Liver (tissue), 9 donors: ENCODE measurements around the gene ZMAT5. TPM values are rescaled to one million over a fixed set of nuclear protein-coding genes. Genes with fewer than 3 reads are reported as not detected.

Experiments used
- DNase-seq: peaks from one replicate; pipeline ENCODE4 v3.0.0-alpha.2; 2017; ENCODE audit warnings: low spot score
- H3K27ac ChIP-seq, 2 donors: one replicate each; pipeline ENCODE4 v1.7.0; 2013; ENCODE audit warnings: inconsistent platforms in 2 of 2, low read length in 2 of 2, control low read depth in 1 of 2, low read depth in 1 of 2, mild to moderate bottlenecking in 1 of 2
- H3K27me3 ChIP-seq, 4 donors: one replicate each; pipeline versions ENCODE4 v1.6.1 to v1.7.0; 2013; ENCODE audit warnings: low read length in 3 of 4, inconsistent platforms in 1 of 4, mild to moderate bottlenecking in 1 of 4, moderate library complexity in 1 of 4; ENCODE audit not compliant: control insufficient read depth in 4 of 4, insufficient read depth in 4 of 4
- H3K36me3 ChIP-seq, 4 donors: one replicate each; pipeline versions ENCODE4 v1.6.1 to v1.7.0; 2013; ENCODE audit warnings: low read length in 3 of 4, mild to moderate bottlenecking in 3 of 4, low read depth in 1 of 4, moderate library complexity in 1 of 4; ENCODE audit not compliant: control insufficient read depth in 4 of 4, insufficient read depth in 3 of 4
- H3K4me1 ChIP-seq, 4 donors: one replicate each; pipeline versions ENCODE4 v1.6.1 to v1.7.0; 2013; ENCODE audit warnings: low read length in 3 of 4, mild to moderate bottlenecking in 3 of 4, moderate library complexity in 1 of 4; ENCODE audit not compliant: control insufficient read depth in 4 of 4, insufficient read depth in 4 of 4
- H3K4me3 ChIP-seq, 3 donors: one replicate each; pipeline versions ENCODE4 v1.6.1 to v1.7.0; 2013; ENCODE audit warnings: low read length in 3 of 3, control low read depth in 1 of 3, low read depth in 1 of 3, mild to moderate bottlenecking in 1 of 3
- H3K9ac ChIP-seq, 2 donors: one replicate each; pipeline ENCODE4 v1.7.0; 2013; ENCODE audit warnings: low read length in 2 of 2, mild to moderate bottlenecking in 2 of 2, moderate library complexity in 2 of 2, control low read depth in 1 of 2, low read depth in 1 of 2
- H3K9me3 ChIP-seq, 4 donors: one replicate each; pipeline versions ENCODE4 v1.6.1 to v1.7.0; 2013; ENCODE audit warnings: low read length in 3 of 4; ENCODE audit not compliant: control insufficient read depth in 4 of 4
- ATF3 ChIP-seq: IDR thresholded peaks from 2 replicates; pipeline ENCODE4 v1.6.1; 2016; ENCODE audit warnings: antibody characterized with exemption
- EGR1 ChIP-seq, 2 donors: IDR thresholded peaks; 2 replicates each; pipeline ENCODE4 v1.6.1; 2016 to 2018; ENCODE audit warnings: antibody characterized with exemption in 2 of 2, low read depth in 2 of 2
- FOXA1 ChIP-seq: IDR thresholded peaks from 2 replicates; pipeline ENCODE4 v1.6.1; 2016; ENCODE audit warnings: antibody characterized with exemption
- FOXA2 ChIP-seq: IDR thresholded peaks from 2 replicates; pipeline ENCODE4 v1.6.1; 2016; ENCODE audit warnings: antibody characterized with exemption
- HNF4A ChIP-seq, 2 donors: conservative IDR thresholded peaks; 2 replicates each; pipeline ENCODE4 v1.6.1; 2016; ENCODE audit warnings: antibody characterized with exemption in 2 of 2, mild to moderate bottlenecking in 2 of 2
- HNF4G ChIP-seq: IDR thresholded peaks from 2 replicates; pipeline ENCODE4 v1.6.1; 2016; ENCODE audit warnings: antibody characterized with exemption
- JUND ChIP-seq, 2 donors: IDR thresholded peaks; 2 replicates each; pipeline ENCODE4 v1.6.1; 2016; ENCODE audit warnings: antibody characterized with exemption in 2 of 2
- MAX ChIP-seq: IDR thresholded peaks from 2 replicates; pipeline ENCODE4 v1.6.1; 2016; ENCODE audit warnings: antibody characterized with exemption
- RAD21 ChIP-seq, 2 donors: IDR thresholded peaks; 2 replicates each; pipeline ENCODE4 v1.6.1; 2016; ENCODE audit warnings: antibody characterized with exemption in 2 of 2, mild to moderate bottlenecking in 2 of 2
- REST ChIP-seq: IDR thresholded peaks from 2 replicates; pipeline ENCODE4 v1.6.1; 2016; ENCODE audit warnings: antibody characterized with exemption, mild to moderate bottlenecking
- RXRA ChIP-seq, 2 donors: IDR thresholded peaks; 2 replicates each; pipeline ENCODE4 v1.6.1; 2017 to 2018; ENCODE audit warnings: antibody characterized with exemption in 2 of 2, mild to moderate bottlenecking in 1 of 2
- SP1 ChIP-seq: IDR thresholded peaks from 2 replicates; pipeline ENCODE4 v1.6.1; 2018; ENCODE audit warnings: antibody characterized with exemption, mild to moderate bottlenecking
- TAF1 ChIP-seq: conservative IDR thresholded peaks from 2 replicates; pipeline ENCODE4 v1.6.1; 2016; ENCODE audit warnings: antibody characterized with exemption, mild to moderate bottlenecking
- YY1 ChIP-seq: IDR thresholded peaks from 2 replicates; pipeline ENCODE4 v1.6.1; 2016; ENCODE audit warnings: antibody characterized with exemption, mild to moderate bottlenecking
- WGBS: extraction: QIAGEN DNeasy Blood & Tissue Kit; methylation state at CpG from one replicate; pipeline ENCODE4 v1.1.7; 2013; 5-methylcytosine and 5-hydroxymethylcytosine counted together
- polyA plus RNA-seq, 2 donors: library from polyadenylated mRNA; stranded (reverse) in 1 of 2; unstranded in 1 of 2; fragments of 200-250 nt in 1 of 2; fragments of >200 nt in 1 of 2; fragmentation: Nextera tagmentation in 1 of 2; extraction: Ambion mirVana in 1 of 2; gene quantifications; one replicate each; pipeline versions ENCODE4 v1.2.1 to v1.2.3, GENCODE V29; 2013 to 2015
- total RNA-seq, 2 donors: library from RNA; depleted of rRNA; stranded (reverse); fragments of >200 nt; gene quantifications; one replicate each; pipeline ENCODE4 v1.2.3, GENCODE V29; 2014
- TF ChIP-seq, protein P1 (sequence below): IDR thresholded peaks from 2 replicates; pipeline ENCODE4 v1.6.1; 2016; ENCODE audit warnings: antibody characterized with exemption
- donor health status: healthy.
- donor health status: healthy.
- donor health status: healthy.
- donor health status: healthy.
- donor health status: healthy.

ZMAT5 gene
- total and polyA plus RNA-seq, 4 donors = 9.2 to 18.8 (median 13.5) TPM

DNA sequence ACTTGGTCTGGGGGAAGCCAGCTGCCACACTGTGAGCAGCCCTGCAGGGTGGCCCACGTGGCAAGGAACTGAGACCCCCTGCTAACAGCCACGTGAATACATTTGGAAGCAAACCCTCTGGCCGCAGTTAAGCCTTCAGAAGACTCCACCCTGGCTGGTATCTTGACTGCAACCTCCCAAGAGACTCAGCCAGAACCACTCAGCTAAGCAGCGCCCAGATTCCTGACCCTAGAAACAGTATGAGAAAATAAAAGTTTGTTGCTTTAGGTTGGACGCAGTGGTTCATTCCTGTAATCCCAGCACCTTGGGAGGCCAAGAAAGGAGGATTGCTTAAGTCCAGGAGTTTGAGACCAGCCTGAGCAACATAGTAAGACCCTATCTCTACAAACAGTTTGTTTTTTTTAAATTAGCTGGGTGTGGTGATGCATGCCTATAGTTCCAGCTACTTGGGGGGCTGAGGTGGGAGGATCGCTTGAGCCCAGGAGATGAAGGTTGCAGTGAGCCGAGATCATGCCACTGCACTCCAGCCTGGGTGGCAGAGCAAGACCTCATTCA, 8.7 kb downstream of the ZMAT5 start:
- TF ChIP-seq ATF3 = no peak
- no peak for TF ChIP-seq MAX
- no peak for TF ChIP-seq FOXA1
- no peak for TF ChIP-seq HNF4G
- TF ChIP-seq YY1 = no peak
- TF ChIP-seq REST = no peak
- TF ChIP-seq FOXA2 = no peak
- TF ChIP-seq TAF1 = no peak
- no peak for TF ChIP-seq RXRA (IDR thresholded peaks at IDR 0.05)
- TF ChIP-seq JUND (IDR thresholded peaks at IDR 0.05) = no peak
- no peaks in the 10 kb centered on the region for H3K9me3 ChIP-seq
- 91% methylated on average over 7 of the region's 7 CpGs for WGBS
- no peak overlapping the region for H3K4me3 ChIP-seq
- no peak for DNase-seq
- no peaks in the 10 kb centered on the region for H3K27me3 ChIP-seq
- no peak overlapping the region for H3K27ac ChIP-seq
- peaks cover 0 to 2% (median under 1%) of the 10 kb centered on the region in 4 donors for H3K4me1 ChIP-seq
- no peak overlapping the region for H3K9ac ChIP-seq
- no peaks in the 10 kb centered on the region for H3K36me3 ChIP-seq

GRCh38 chr22:29757096-29757495, 9.7 kb downstream of the ZMAT5 start:
- TF ChIP-seq, protein P1, sequence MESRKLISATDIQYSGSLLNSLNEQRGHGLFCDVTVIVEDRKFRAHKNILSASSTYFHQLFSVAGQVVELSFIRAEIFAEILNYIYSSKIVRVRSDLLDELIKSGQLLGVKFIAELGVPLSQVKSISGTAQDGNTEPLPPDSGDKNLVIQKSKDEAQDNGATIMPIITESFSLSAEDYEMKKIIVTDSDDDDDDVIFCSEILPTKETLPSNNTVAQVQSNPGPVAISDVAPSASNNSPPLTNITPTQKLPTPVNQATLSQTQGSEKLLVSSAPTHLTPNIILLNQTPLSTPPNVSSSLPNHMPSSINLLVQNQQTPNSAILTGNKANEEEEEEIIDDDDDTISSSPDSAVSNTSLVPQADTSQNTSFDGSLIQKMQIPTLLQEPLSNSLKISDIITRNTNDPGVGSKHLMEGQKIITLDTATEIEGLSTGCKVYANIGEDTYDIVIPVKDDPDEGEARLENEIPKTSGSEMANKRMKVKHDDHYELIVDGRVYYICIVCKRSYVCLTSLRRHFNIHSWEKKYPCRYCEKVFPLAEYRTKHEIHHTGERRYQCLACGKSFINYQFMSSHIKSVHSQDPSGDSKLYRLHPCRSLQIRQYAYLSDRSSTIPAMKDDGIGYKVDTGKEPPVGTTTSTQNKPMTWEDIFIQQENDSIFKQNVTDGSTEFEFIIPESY = no peak
- TF ChIP-seq JUND (IDR thresholded peaks at IDR 0.05) = no peak
- no peak for TF ChIP-seq HNF4G
- no peak for TF ChIP-seq MAX
- no peak for TF ChIP-seq HNF4A (conservative IDR thresholded peaks at IDR 0.05)
- TF ChIP-seq RXRA (IDR thresholded peaks at IDR 0.05) = no peak
- no peak for TF ChIP-seq ATF3
- TF ChIP-seq REST = no peak
- TF ChIP-seq RAD21 (IDR thresholded peaks at IDR 0.05) = no peak
- no peak for TF ChIP-seq EGR1 (IDR thresholded peaks at IDR 0.05; ENCODE audit: low read depth in 2 of 2)
- no peak for TF ChIP-seq YY1
- no peak for TF ChIP-seq TAF1
- no peak for TF ChIP-seq FOXA1
- no peak for TF ChIP-seq FOXA2
- no peak for TF ChIP-seq SP1
- 87% methylated on average over 3 of the region's 3 CpGs for WGBS
- H3K27me3 ChIP-seq = no peaks in the 10 kb centered on the region
- H3K4me1 ChIP-seq = peaks cover 0 to 2% (median under 1%) of the 10 kb centered on the region in 4 donors
- DNase-seq = no peak
- no peak overlapping the region for H3K27ac ChIP-seq
- H3K36me3 ChIP-seq = no peaks in the 10 kb centered on the region
- H3K4me3 ChIP-seq = no peak overlapping the region
- no peak overlapping the region for H3K9ac ChIP-seq
- no peaks in the 10 kb centered on the region for H3K9me3 ChIP-seq
